GM19463 (cell line): Measurements from ENCODE around the gene GPR150.

Experiments used
- ATAC-seq: cut with Tn5 transposase; IDR thresholded peaks from one replicate; pipeline ENCODE4 v1.9.1; 2021; ENCODE audit warnings: mild to moderate bottlenecking, moderate library complexity; ENCODE audit not compliant: unreplicated experiment

Gene GPR150

DNA sequence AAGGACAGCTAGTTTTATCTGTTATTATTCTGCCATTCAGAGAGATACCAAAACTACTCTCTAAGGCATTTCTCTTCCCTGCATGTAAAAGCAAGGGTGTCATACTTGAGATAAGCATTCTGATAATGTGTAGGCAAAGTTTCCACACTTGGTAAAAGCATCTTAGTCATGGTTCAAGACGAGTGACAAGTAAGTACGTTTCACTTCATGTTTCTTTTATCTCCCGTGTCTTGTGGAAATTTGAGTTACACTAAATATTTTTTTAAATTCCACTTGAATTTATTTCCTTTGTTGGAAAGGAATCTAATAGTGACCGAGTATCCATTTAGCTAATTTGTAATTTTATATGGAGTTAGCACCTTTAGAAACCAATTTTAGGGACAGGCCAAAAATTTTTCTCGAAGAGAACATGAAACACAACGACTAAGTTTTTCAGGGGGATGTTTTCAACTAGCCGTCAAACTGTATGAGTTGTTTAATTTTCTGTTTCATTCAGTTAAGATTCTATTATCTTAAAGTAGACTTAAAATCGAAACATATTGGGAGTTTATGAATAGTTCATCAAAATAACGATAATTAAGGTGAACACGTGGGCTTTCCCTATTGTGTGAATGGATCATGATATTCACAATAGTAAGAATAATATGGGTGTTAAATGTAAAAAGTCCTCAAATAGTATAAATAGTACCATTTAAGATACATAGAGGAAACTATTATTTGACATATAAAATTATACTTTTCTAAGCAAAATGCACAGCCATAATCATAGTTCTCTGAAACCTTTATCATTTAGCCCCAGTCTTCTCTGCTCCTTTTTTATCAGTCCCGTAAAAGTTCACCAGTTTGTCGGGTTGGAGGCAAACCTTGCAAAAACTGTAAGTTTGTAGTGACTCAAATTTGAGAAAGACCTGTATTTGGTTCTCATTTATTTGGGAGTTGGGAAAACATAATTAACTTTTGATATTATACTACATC is 28.3 kb downstream of the GPR150 start:
- no peak for ATAC-seq

DNA sequence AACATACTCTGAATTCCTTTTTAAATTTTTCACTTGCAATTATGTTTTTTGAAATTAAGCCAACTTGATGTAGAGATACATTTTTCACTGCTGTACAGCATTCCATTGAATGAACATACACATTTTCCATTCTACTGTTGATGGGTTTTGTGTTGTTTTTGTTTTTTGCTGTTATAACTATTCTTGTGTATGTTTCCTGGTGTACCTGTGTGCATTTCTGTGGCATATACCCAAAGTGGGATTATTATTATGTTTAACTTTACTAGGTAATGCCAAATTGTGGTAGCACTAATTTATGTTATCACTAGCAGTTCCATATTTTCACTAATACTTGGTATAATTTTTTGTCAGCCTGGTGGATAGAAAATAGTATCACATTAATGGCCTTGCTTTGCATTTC is 29.4 kb downstream of the GPR150 start:
- ATAC-seq: no peak

DNA sequence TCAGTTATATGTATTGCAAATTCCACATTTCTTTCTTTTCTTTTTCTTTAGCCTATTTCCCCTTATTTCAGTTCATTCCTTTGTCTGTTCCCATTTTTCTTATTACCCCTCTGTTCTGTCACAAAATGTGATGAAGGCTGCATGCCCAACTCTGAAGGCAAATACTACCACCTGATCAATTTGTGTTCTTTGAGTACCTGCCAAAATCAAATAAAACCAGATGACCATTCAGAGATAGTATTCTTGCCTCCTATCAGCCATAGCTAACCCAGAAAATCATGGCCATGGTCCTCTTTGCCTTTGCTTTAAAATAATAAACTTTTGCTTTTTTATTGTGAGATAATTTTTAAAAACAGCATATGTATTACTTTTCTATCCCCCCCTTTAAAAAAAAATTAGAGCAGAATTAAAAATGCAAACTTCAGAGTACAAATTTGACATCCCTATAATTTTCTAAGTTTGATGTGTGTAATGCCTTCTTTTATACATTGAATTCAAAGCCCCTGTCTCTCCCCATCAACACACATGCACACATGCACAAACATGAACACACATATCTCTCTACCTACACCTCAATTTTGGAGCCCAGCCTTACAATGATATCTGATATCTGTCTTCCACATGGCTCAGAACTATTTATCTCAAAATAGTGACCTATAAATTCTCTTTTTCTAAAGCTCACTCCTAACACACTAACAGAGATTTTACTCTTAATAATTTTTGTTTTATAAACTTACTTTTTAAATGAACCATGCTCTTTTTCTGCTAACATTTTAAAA is 30.1 kb downstream of the GPR150 start:
- no peak for ATAC-seq

DNA sequence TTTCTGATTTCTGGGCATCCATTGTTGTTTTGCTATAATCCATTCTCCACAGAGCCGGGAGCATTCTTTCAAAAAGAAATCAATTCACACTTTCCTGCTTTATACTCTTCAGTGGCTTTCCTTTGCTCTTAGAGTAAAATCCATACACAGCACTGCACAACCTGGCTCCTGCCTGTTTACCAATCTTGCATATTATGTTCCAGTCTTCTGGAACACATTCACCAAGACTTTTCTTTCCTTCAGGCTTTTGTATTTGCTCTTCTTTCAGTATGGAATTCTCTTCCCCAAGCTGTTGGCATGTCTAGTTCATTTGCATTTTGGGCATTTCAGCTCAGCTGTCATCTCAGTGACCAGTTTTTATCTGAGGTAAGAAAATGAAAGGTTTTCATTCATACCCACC is 33.0 kb downstream of the GPR150 start:
- ATAC-seq: no peak

DNA sequence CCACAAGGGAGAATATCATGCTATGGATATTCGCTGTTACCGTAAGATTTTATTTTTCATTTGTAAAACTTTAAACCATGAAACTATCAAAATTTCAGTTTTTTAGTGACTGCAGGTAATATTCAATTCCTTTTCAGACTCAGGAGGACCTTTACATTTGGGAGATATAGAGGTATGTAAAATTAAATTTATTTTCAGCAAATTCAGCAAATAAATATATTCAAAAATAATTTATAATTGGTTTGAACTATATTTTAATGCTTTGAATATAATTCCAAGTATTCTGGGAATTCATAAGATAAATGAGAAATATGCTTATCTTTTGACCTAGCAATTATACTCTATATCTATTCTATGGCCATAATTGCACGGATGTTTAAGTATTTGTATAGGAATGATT is 34.3 kb downstream of the GPR150 start:
- ATAC-seq: no peak

DNA sequence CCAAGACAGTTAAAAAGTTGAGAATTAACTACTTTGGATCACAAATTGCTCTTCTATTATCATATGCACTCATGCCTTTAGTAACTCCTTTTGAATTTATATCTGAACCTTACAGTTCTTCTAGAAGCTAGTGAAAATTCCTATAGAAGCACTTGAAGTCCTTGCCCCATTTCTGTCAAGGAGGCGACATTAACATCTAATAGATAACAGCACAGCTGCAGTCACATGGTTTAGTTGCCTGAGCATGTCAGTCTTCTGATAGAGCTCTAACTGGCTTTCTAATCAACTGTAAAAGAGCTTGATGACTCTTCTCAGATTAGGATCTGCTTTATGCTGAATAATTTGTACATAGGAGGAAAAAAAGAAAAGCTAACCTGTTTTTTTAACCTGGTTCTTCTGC is 35.7 kb downstream of the GPR150 start:
- no peak for ATAC-seq

DNA sequence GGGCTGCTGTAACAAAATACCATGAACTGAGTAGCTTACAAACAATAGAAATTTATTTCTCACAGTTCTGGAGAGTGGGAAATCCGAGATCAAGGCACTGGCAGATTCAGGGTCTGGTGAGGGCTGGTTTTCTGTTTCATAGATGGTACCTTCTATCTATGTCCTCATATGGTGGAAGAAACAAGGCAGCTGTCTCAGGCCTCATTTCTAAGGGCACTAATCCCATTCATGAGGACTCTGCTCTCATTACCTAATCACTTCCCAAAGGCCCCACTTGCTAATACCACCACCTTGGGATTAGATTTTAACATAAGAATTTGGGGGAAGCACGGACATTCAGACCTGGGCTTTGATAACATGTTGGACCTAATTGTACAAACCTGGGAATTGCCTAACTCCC is 40.2 kb downstream of the GPR150 start:
- ATAC-seq: no peak

DNA sequence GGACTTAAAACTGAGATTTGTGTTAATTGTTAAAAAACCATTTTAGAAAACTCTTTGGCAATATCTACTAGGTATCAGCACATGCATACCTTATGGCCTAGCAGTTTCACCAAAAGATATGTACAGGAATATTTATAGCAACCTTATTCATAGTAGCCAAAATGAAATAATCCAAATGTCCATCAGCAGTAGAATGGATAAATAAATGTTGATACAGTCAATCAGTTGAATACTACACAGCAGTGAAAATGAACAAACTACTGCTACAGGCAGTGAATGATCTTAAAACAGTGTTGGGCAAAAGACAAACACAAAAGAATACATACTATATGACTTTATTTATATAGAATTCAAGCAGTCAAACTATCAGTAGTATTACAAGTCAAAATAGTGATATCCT is 43.1 kb downstream of the GPR150 start:
- no peak for ATAC-seq

DNA sequence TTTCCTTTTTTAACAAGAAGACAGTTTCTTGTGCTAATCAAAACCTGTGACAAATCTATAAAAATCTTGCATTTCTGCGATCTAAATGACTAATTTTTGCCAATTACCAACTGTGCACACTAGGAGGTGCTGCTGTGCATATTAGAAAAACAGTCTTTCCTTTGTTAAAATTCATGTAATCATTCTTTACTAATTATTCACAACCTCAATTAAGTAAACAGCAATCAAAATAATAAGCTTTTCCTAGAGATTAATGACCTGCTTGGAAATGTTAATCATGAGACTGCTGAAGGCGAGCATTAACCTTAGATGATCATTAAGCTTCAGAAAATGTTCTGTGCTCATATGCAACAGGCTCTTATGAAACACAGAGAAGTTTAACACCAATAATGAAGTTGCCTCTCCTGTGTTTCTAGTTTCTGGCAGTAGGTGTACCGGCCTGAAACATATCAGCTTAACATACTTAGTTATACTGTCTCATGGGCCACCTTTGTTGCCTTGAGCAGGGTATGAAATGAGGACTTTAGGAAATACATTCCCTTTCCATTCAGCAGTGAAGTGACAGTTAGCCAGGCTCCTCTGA is 44.4 kb downstream of the GPR150 start:
- ATAC-seq: no peak

DNA sequence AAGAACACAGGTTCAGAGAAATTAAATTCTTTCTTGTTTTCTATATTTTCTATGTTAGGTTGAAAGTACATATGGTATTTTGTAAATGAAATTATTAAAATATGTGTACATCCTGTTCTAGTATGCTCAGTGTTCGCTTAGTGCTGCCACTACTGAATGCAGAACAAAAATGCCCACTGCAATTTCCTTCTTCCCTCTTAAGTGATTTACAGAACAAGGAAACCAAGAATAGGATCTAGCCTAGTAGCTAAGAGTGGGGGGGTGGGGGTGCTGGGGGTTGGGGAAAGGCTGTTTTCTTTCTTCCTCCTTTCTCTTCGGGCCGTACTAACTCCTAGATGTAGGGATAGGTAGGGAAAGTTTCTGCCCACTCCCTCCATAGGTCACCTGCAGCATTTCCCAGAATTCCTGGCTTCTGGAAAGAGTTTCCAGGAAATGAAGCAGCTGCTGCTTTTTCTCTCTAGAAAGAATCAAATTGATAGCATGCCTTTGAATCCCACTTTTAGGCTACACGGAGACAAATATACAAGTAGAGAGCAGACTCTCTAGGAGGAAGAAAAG is 47.3 kb downstream of the GPR150 start:
- no peak for ATAC-seq

DNA sequence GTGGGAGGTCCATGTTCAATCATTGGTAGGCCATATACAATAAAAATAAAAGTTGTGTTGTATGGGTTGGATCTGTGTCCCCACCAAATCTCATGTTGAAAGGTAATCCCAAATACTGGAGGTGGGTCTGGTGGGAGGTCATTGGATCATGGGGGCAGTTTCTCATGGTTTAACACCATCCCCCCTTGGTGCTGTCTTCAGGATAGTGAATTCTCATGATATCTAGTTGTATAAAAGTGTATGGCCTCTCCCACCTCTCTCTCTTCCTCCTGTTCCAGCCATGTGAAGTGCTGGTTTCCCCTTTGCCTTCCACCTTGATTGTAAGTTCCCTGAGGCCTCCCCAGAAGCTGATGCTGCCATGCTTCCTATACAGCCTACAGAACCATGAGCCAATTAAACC is 47.8 kb downstream of the GPR150 start:
- ATAC-seq: no peak

DNA sequence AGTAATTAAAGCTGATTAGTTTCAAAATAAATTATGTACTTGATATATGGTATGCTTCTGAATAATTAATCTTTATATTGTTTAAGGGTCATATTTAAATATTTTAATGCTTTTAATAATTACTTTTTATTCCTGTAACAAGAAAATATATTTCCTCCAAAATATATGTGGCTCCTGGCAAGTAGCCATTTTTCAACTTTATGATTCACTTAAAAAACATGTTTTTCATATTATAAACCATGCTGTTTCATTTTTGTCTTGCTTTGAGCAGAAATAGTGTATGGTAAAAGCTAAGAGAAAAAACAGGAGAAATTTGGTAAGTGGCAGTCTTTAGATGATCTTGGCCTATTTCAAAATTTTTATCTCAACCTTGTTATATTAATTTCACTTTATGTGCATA is 48.3 kb downstream of the GPR150 start:
- no peak for ATAC-seq

DNA sequence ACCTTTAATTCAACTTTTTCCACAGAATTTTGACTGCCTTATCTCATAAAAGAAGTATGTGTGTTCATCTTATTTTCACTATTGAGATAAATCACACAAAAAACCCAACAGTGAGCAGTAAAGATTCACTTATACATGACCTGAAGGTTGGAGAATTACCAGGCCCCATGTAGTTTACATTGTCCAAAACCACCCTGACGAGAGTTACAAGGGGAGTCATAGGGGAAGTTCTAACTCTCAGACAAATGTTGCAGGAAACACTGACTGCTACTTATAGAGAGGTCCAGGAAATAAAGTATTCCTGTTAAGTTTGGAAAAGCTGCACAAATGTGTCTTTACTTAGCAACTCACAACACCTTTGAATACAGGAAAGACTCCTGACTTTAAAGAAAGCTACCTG is 48.8 kb downstream of the GPR150 start:
- ATAC-seq: no peak

DNA sequence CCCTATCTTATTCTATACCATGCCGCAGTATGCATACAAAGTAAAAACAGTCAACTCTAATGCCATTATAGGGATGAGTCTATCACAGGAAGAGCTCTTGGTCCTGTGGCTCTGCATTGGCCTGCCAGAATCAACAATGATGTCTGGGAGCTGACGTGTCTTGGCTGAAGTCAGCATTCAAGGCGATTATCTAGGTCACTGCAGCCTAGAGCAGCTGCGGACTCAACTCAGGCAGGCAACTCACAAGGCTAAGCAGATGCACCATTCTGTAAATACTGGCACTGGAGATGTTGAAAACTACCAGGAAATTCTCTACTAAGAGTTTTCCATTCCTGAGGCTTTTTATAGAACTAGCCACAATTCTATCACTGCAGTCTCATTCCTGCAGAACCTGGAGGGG is 49.7 kb downstream of the GPR150 start:
- ATAC-seq: no peak

DNA sequence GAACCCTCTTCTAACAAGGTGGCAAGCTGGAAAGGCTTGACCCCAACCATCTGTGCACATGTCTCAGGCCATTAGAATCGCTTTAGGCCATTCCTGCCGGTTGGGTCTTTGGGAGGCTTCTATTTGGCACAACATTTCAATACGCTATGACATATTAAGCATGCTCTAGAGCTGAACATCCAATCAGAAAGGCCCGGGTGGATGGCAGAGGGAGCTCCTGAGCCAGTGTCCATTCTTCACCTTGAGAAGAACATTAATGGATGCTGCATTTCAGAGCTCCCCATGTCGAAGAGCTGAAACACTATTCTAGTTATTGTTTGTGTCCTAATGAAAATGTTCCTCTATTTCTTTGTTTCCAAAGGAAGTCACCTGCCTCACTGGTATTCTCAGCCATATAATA is 50.1 kb downstream of the GPR150 start:
- ATAC-seq: no peak

DNA sequence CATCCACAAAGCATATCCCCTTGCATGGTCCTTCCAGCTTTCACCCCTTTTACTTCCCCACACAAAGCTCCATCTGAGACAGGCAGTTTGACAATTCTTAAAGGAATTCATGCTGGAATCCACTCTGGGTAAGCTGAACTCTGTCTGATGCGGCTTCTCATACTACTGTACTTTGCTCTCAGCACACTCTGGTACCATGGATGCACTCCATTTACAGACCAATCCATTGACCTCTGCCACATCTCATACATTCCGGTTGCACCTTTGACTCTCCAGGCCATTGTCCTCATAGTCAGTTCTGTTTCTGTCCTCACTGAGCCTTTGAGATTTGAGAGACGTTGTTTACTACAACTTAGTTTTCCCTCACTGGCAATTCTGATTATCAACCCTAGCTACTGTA is 50.7 kb downstream of the GPR150 start:
- no peak for ATAC-seq
